Osteoblast (primary cell): ENCODE measurements around the gene DLG2. TPM values are rescaled to one million over a fixed set of nuclear protein-coding genes. Genes with fewer than 3 reads are reported as not detected.

Experiments used
- DNase-seq: peaks from one replicate; pipeline ENCODE4 v3.0.0; 2011; ENCODE audit warnings: low spot score, mixed read lengths; ENCODE audit not compliant: insufficient read length; ENCODE audit errors: missing footprints
- H2AFZ ChIP-seq: 2 replicates; pipeline ENCODE4 v1.6.0; 2011; ENCODE audit warnings: mild to moderate bottlenecking, low read length
- H3K27ac ChIP-seq: 2 replicates; pipeline ENCODE4 v1.5.1; 2011; ENCODE audit warnings: mild to moderate bottlenecking, low read depth, low read length, moderate library complexity
- H3K27me3 ChIP-seq: 2 replicates; pipeline ENCODE4 v1.6.0; 2012; ENCODE audit warnings: mild to moderate bottlenecking, control low read depth, inconsistent platforms, low read length, moderate library complexity; ENCODE audit not compliant: insufficient read depth
- H3K36me3 ChIP-seq: 2 replicates; pipeline ENCODE4 v1.5.1; 2011; ENCODE audit warnings: mild to moderate bottlenecking, low read length, control low read depth, moderate library complexity; ENCODE audit not compliant: insufficient read depth
- H3K4me1 ChIP-seq: 2 replicates; pipeline ENCODE4 v1.5.1; 2011; ENCODE audit warnings: mild to moderate bottlenecking, low read length, control low read depth, moderate library complexity; ENCODE audit not compliant: insufficient read depth
- H3K4me2 ChIP-seq: 2 replicates; pipeline ENCODE4 v1.6.0; 2011; ENCODE audit warnings: mild to moderate bottlenecking, low read length; ENCODE audit not compliant: insufficient read depth
- H3K4me3 ChIP-seq: fragments of 200-600 bp; sonication (generic); 3 replicates; pipeline ENCODE4 v1.5.1; 2012; ENCODE audit warnings: mild to moderate bottlenecking, low read length, inconsistent platforms; ENCODE audit not compliant: insufficient read depth
- H3K79me2 ChIP-seq: 2 replicates; pipeline ENCODE4 v1.6.0; 2012; ENCODE audit warnings: mild to moderate bottlenecking, low read length, control low read depth, inconsistent platforms; ENCODE audit not compliant: insufficient read depth
- H3K9me3 ChIP-seq: 2 replicates; pipeline ENCODE4 v1.5.1; 2011; ENCODE audit warnings: low read depth, low read length, control low read depth
- H4K20me1 ChIP-seq: 2 replicates; pipeline ENCODE4 v1.6.0; 2012; ENCODE audit warnings: mild to moderate bottlenecking, low read length, control low read depth; ENCODE audit not compliant: insufficient read depth
- total RNA-seq: library from RNA; depleted of rRNA; stranded (reverse); fragments of >200 nt; gene quantifications from 2 replicates; pipeline ENCODE4 v1.2.3, GENCODE V29; 2012
- TF ChIP-seq, protein P1 (sequence below): IDR thresholded peaks from 2 replicates; pipeline ENCODE4 v1.5.1; 2011; ENCODE audit warnings: mild to moderate bottlenecking, low read depth, low read length, moderate library complexity; ENCODE audit errors: extremely low read depth

Gene DLG2
- total RNA-seq, 1 donor: 3.3 TPM

DNA sequence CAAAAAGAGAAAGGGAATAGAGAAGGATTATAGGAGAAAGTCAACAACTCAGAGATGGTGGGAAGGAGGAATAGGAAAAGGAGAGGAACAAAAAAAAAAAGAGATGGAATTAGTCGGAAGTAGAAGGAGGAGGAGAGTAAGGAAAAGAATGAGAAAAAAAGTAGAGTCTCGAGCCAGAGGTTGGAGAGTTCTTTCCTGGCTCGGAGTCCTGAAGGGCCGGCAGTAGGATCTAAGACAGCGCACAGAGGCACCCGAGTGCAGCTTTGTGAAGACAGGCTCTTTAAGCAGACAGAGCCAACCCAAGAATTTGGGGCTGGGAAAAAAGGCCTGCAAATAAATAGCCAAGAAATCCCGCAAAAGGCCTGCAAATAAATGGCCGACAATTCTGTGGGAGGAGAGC, 2170.6 kb downstream of the DLG2 start:
- H2AFZ ChIP-seq: no peak overlapping the region
- H3K4me3 ChIP-seq: no peak overlapping the region
- no peak overlapping the region for H3K27ac ChIP-seq
- TF ChIP-seq, protein P1, sequence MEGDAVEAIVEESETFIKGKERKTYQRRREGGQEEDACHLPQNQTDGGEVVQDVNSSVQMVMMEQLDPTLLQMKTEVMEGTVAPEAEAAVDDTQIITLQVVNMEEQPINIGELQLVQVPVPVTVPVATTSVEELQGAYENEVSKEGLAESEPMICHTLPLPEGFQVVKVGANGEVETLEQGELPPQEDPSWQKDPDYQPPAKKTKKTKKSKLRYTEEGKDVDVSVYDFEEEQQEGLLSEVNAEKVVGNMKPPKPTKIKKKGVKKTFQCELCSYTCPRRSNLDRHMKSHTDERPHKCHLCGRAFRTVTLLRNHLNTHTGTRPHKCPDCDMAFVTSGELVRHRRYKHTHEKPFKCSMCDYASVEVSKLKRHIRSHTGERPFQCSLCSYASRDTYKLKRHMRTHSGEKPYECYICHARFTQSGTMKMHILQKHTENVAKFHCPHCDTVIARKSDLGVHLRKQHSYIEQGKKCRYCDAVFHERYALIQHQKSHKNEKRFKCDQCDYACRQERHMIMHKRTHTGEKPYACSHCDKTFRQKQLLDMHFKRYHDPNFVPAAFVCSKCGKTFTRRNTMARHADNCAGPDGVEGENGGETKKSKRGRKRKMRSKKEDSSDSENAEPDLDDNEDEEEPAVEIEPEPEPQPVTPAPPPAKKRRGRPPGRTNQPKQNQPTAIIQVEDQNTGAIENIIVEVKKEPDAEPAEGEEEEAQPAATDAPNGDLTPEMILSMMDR: no peak
- no peaks in the 10 kb centered on the region for H3K79me2 ChIP-seq
- no peak overlapping the region for H3K4me2 ChIP-seq
- H4K20me1 ChIP-seq: no peaks in the 10 kb centered on the region
- DNase-seq: peak; percentile 18
- no peaks in the 10 kb centered on the region for H3K4me1 ChIP-seq
- H3K27me3 ChIP-seq: no peaks in the 10 kb centered on the region
- no peaks in the 10 kb centered on the region for H3K36me3 ChIP-seq
- no peaks in the 10 kb centered on the region for H3K9me3 ChIP-seq

- no peak for DNase-seq
- Histone ChIP-seq H2AFZ (no peak overlapping the region), H3K36me3 (no peaks in the 10 kb centered on the region), H3K9me3 (no peaks in the 10 kb centered on the region), H3K4me2 (no peak overlapping the region), H3K4me1 (no peaks in the 10 kb centered on the region), H3K27me3 (no peaks in the 10 kb centered on the region), H4K20me1 (no peaks in the 10 kb centered on the region), H3K79me2 (no peaks in the 10 kb centered on the region), H3K4me3 (no peak overlapping the region), H3K27ac (no peak overlapping the region)
- TF ChIP-seq, protein P1: no peak
Observed at GRCh38 chr11:83456075-83456474, 2171.1 kb downstream of the DLG2 start.

DNA sequence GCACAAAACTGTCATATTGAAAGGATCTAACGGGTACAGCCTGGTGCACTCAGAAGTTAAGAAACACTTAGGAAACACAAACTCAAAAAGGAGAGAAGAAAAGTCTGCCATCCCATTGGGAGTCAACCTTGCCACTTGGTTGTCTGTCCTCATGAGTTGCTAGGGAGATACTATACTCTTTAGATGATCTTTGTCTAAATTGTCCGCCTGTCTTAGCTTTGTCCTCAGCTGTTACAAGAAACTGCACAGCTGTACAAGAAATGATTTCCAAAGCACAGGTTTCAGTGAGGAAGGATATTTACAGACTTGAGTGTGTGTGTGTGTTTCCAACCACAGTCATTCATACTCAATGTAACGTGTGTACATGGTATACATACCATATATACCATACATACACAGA, 2171.8 kb downstream of the DLG2 start:
- no peak overlapping the region for H3K27ac ChIP-seq
- peak; percentile 11 for DNase-seq
- H3K79me2 ChIP-seq: no peaks in the 10 kb centered on the region
- no peaks in the 10 kb centered on the region for H3K9me3 ChIP-seq
- no peaks in the 10 kb centered on the region for H3K4me1 ChIP-seq
- TF ChIP-seq, protein P1: no peak
- no peak overlapping the region for H2AFZ ChIP-seq
- no peak overlapping the region for H3K4me3 ChIP-seq
- no peaks in the 10 kb centered on the region for H4K20me1 ChIP-seq
- no peaks in the 10 kb centered on the region for H3K27me3 ChIP-seq
- no peaks in the 10 kb centered on the region for H3K36me3 ChIP-seq
- H3K4me2 ChIP-seq: no peak overlapping the region

DNA sequence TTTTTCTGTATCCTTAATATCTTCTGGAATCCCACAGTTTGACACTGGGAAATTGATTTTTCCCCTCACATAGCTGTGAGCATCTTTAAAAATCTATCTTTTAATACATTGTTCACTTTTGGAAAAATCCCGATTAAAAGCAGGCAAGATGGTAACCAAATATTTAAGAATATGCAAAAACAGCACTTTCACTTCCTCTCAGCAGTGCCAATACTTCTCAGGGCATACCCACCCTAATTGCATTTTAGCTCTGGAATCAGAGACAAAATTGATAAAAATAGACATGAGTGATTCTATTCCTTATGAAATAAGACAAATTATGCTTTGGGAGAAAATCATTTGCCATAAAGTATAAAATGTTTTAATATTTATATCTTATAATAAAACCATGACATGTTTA, 2172.5 kb downstream of the DLG2 start:
- H3K4me3 ChIP-seq: no peak overlapping the region
- no peak overlapping the region for H3K27ac ChIP-seq
- H3K4me1 ChIP-seq: no peaks in the 10 kb centered on the region
- no peaks in the 10 kb centered on the region for H3K27me3 ChIP-seq
- H3K4me2 ChIP-seq: no peak overlapping the region
- H3K79me2 ChIP-seq: no peaks in the 10 kb centered on the region
- no peaks in the 10 kb centered on the region for H3K9me3 ChIP-seq
- no peaks in the 10 kb centered on the region for H3K36me3 ChIP-seq
- no peaks in the 10 kb centered on the region for H4K20me1 ChIP-seq
- H2AFZ ChIP-seq: no peak overlapping the region
- TF ChIP-seq, protein P1: no peak
- no peak for DNase-seq
